GM18870 (cell line): ENCODE measurements around the gene CEP44.
"Not testable (repeated sequence)": the region's sequence is repeated elsewhere in the genome, so short reads cannot be mapped to it uniquely, and the experiment has no call there.

Experiments
- ATAC-seq: cut with Tn5 transposase; IDR thresholded peaks from one replicate; pipeline ENCODE4 v1.9.1; 2021; ENCODE audit warnings: moderate library complexity; ENCODE audit not compliant: unreplicated experiment

Gene CEP44, protein sequence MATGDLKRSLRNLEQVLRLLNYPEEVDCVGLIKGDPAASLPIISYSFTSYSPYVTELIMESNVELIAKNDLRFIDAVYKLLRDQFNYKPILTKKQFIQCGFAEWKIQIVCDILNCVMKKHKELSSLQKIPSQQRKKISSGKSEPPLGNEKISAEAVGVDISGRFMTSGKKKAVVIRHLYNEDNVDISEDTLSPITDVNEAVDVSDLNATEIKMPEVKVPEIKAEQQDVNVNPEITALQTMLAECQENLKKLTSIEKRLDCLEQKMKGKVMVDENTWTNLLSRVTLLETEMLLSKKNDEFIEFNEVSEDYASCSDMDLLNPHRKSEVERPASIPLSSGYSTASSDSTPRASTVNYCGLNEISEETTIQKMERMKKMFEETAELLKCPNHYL

DNA sequence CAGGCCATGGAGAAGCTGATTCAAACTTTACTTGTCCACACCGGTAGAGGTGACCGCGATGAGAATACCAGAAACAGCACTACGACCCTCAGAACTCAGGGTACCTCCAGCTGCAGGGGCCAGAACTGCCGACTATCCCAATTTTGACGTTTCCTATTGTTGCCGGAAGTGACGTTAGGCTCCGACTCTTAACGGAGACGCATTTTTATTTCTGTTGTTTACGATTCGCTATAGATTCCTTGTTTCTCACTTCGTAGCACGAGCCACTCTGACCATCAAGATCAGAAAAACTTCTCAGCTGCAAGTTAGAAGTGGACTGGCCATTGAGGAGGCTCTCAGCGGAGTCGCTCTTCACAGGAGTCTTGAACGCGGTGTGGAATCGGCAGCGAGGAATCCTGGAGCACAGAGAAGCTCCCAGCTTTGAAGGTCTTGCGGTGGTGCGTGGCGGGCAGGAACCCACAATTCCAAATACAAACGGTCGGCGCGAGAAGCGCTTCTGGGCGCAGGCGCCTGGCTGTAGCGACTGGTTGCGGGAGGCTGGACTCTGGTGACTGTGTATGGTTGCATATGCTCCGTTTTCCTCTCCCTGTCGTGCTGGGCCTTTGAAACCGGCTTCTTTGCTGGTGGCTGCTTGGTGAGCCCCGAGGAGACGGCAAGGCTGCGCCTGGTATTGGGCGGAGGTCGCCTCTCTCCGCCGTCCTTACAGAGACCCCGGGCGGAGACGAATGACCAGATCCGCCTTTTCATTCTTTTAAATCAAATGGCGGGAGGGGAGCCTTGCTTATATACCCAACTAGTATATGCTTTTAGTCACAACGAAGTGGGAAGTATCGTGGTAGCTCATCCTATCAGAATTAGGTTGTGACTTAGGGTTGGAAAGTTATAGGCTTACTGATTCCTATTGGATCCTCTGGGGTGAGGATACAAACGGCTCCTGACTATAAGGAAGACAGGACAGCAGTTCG is at the start of gene CEP44, which contains the start of gene FBXO8:
Gene CEP44 (plus strand): TSS at position 405 of the 965 bp plus-strand sequence. CDS start 15,211 bp downstream, outside the sequence.
Gene FBXO8 (minus strand): TSS at position 161 of the 965 bp plus-strand sequence. CDS start 20,575 bp downstream, outside the sequence.
- ATAC-seq = peak; percentile 58

DNA sequence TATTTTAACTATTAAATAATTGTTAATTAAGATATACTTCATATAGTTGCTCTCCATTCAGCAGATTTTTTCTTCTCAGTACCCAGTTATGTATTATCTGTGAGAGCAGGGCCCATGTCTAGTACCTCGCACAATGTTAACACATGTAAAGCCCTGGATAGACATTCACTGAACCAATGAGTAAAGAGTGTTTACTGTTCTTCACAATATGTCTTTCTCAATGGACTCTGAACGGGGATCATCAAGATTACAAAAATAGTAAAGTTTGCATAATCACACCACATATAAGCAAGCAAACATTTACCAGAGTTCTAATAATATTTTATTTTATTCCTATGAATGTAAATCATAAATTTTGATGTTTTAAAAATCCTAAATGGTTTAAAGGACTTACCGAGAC is 47.4 kb upstream of the CEP44 start:
- no peak for ATAC-seq

DNA sequence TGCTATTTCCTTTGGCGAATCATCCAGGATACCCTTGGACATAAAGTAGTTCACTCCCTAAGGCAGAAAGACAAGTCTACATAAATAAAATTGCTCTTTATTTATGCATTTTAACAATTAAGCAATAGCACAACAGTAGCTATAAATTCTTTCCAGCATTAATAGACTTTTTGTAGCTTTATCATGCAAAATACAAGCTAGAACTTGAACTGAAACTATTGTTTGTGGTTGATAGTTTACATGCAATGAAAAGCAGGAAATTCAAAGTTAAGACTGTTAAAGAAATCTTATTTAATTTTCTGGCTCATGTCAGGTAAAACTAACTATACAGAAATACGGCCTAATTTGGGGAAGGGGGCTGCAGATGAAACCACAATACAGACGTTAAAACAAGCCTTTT is 42.5 kb upstream of the CEP44 start:
- ATAC-seq = no peak

DNA sequence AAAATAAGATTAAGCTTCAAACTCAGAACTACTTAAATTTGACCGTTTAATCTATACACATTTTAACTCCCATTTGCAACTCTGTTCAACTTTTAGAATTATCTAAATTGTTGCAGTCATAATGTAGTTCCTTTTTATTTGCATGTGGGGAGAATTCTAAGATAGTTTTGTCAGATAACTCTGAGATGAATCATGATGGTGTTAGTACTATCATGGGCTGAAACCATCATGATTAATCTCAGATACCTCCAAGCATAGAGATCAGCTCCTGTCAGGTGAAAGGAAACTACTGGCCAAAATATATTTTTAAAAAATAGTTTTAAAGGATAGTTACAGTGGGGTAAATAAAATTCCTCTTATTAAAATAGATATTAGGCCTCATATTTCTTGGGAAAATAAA is 39.3 kb upstream of the CEP44 start:
- peak; percentile 64 for ATAC-seq

DNA sequence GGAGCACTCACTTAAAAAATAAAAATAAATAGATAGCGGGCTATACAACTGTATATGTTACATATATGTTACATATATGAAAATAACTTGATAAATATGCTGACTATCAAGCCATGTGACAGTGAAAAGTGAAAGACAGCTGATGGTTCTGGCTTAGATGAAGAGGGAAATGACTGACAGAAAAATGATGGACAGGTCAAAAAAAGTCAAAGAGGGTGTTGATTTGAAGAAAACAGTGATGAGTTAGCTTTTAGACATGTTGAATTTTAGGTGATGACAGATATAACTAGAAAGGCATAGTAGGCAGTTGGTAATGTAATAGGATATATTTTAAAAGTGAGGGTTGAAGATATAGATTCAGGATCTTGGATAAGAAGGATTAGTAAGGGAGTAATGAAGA is 38.0 kb upstream of the CEP44 start:
- no peak for ATAC-seq

DNA sequence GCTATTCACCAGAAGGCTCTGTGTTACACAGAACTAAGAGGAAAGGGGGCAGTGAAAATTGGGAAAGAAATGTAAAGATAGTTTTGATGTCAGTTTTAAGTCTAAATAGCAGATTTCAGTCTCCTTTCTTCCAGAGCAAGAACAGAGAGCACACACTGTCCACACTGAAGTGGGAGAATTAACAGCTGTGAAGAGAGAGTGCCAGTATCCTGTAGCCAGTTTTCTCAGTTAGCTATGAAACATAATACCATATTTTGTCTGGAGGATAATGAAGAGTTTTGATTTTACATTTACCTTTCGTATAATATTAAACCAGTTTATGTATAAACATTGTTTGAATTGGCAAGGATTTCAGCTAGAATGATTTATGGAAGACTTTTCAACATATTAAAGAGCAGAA is 35.3 kb upstream of the CEP44 start:
- ATAC-seq = no peak

DNA sequence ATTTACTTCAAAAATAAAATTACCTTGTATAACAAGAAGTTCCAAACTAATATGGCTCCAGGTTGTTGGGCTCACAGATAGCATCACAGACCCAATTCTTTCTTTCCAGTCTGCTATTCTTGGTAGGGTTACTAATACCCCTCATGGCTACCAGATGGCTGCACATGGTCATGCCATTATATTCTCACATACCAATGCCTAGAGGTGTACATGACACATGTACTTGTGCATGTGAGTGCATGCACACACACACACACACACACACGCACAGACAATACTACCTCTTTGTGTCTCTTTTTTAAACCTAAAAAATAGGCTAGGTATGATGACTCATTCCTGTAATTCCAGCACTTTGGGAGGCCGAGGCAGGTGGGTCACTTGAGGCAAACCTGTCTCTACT is 31.3 kb upstream of the CEP44 start:
- ATAC-seq = no peak

DNA sequence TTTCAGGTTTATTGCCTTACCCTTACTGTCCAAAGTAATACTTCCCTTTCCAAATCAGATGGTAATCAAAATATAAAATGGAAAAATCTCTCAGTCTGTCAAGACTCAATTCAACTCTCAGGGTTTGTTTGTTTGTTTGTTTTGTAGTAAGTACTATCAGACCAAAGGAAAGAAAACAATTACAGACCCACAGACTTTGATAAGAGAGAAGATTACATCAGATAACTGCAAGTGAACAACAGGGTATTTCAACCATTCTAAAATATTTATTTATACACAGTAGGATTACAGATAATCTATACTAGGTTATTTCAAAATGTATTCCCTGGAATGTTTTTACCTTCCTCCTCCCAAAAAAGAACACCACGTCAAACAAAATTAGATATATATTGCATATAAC is 29.1 kb upstream of the CEP44 start:
- no peak for ATAC-seq

DNA sequence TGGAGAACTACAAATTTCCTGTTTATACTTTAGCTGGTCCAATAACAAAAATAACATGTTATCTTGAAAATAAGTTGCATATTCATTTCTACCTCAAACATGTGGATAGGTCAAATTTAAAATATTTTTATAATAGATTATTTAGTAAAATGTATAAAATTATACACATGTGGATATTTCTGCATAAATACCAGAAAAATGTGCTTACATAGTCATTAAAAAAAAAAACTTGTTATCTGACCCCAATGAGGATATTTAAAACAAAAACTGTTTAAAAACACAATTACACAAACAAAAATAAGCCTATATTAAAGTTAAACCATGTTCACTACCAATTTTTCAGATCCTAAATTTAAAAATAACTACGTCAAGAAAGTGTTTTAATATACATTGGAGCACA is 28.3 kb upstream of the CEP44 start:
- ATAC-seq = no peak

DNA sequence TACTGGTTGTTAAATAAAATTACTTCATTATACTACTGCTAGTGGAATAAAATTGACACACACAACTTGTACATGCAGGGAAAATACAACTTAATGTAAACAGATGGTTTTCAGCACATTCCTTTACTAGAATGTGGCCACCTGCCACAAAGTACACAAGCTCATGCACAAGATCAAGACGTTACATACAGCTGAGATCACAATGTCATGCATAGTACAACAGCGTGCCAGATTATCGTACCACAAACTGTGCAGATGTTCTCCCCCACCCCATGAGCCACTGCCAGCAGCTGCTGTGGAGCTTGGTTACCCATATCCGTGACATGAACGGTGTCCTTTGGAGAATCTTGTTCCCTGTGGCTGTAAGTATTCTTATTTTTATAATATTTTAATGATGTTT is 27.9 kb upstream of the CEP44 start:
- no peak for ATAC-seq

DNA sequence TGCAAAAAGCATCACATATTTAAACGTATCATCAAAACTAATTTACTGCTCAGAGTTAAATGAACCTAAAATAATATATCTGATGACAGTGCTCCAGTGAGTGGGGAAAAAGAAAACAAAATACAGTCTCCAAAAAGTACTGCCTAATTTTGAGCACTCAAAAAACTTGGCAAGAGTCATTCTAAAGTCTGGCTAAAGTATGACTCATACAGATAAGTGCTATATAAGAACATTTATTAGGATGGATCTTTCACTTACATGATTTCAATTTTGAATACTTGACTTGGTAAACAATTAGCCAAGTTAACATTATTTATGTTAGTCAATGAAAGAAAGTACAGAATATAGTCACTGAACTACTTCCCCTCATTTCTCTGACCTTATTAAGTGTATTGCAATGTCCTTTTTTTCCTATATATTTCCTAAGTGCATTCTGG is 27.4 kb upstream of the CEP44 start:
- no peak for ATAC-seq

DNA sequence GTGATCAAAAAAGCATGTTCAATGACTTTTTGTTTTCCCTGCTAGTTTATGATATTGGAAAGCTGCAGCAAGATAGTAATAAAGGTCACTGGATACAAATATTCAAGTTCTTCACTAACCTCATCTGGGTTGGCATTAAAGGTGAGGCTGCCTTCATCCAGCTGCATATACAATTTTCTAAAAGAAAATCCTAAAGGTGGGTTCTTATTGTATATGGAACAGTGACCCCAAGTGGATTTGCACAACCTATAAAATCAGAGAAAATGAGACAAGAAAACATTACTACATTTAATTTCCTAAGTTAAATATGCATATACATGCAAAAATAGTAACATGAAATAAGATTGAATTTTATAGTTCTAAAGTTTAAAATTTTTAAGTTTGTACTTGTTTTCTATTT is 24.1 kb upstream of the CEP44 start:
- ATAC-seq = no peak

DNA sequence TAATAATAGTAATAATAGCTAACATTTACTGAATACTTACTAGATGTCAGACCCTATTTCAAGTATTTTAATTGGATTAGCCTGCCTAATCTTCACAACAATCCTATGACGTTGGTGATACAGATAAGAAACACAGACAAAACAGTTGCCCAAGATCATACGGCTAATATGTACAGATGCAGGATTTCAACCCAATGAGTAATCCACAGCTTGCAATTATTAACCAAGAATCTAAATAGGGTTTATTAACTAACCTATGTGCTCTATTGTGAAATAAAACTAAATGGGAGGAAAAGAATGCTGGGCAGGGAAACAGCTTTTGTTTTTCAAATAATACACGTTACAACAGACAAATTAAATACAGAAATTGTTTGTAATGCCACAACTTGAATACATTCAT is 23.6 kb upstream of the CEP44 start:
- peak; percentile 71 for ATAC-seq

DNA sequence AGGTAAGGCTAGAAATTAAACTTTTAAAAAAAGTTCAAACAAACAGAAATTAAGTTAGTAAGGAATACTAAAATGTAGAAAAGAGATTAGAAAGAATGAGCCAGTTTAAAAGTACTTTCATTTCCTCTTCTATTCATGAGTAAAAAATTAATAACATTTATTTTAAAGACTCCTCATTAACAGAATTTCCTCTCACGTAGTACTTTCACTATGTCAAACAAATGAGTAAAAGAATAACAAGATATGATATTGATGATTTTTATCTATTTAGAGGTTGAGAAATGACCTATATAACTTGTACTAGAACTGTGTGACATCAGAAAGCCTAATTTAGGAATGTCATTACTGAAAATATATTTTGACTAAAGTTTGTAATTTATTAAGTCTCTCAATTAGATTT is 22.3 kb upstream of the CEP44 start:
- not testable (repeated sequence) for ATAC-seq

DNA sequence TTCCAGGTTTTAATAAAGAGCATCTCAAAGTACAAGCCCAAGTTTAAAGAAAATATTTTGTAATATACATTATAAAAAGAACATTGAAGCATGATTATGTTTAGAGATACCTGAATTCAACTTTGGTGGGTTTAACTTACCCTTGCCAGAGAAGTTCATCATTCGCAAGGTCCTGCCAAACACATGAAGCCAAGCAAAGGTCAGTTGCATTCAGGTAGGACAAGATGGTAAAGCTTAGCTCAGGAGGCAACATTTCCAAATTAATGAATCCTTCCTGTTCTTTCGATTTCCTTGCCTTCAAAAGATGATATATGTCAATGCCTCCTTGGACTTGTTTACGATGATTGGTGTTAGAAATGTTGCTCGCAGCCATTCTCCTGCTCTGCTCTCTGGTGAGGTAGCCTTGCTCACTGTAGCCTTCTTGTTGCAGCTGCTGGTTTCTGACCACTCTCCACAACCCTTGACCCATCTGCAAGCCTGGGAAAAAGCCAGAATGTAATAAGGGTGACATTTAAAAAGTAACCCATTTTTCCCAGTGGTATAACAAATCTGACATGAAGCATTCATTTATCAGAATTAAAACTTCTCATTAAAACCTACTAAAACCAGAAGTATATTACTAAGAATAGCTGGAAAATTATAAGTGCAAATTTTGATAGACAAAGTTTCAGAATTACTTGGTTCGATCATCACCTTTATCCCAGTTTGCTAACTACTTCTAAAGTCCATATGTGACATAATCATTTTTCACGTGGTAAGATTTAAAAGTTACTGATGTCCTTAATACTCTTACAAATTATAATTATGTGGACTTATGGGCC is 20.9 kb upstream of the CEP44 start:
- ATAC-seq = no peak

DNA sequence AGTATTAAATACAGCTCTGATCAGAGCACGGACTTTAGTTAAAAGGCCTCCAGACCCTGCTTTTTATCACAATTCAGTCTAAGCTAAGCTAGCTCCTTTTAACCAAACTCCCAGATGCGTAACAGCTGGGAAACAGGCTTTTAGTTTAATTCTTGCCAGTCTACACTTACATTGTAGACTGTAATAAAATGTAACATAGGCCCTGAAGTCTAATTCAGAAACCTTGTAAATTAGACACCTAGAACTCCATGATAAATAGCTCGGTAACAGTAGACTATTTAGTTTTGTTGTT is 20.3 kb upstream of the CEP44 start:
- no peak for ATAC-seq

DNA sequence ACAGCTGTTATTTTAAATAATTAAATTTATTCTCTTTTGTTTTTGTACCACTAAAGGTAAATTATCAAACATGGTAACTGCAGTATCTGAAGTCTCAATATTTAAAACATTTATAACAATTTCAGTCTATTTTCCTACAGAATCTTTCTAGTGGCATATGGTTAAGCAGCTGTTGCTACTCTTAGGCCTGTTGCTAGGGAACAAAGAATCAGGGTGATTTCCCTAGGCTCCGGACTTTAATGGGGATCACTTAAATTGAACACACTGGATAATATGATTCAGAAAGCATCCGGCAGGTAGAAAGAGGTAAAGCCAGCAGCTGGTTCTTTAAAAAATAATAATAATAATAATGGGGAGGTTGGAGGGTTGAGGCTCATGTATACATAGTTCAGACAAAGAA is 17.8 kb upstream of the CEP44 start:
- no peak for ATAC-seq

DNA sequence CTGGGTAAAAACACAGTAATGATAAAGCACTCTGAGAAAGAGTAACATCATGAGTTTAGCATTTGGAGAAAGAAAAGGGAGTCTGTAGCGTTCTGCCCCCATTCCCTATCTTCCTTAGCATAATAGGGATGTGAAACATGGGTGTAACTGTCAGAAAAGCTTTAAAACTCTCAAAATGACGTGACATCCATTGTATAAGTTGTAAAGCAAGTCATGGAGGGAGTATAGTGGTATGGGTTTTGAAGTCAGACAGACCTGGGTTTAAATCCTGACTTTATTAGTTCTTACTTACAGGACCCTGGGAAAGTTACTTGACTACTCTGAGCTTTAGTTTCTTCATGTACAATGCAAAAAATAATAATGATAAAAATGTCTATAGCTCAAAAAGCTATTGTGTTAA is 17.3 kb upstream of the CEP44 start:
- no peak for ATAC-seq

DNA sequence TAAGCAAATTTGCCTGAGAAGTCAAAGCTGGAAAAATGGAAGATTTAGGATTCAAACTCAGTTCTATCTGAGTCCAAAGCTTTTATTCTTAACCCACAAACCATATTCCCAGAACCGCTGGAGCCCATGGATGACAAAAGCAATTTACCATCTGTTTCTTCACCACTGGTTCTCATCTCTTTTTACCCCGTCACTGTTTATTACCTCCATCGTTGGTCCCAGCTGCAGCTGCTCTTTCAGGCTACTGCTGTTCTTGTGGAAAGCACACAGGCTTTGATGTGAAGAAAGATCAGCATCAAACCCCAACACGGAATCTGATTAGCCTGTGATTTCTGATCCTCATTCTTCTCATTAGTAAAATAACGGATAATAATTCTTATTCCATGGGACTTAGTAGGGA is 9.8 kb upstream of the CEP44 start:
- ATAC-seq = no peak

DNA sequence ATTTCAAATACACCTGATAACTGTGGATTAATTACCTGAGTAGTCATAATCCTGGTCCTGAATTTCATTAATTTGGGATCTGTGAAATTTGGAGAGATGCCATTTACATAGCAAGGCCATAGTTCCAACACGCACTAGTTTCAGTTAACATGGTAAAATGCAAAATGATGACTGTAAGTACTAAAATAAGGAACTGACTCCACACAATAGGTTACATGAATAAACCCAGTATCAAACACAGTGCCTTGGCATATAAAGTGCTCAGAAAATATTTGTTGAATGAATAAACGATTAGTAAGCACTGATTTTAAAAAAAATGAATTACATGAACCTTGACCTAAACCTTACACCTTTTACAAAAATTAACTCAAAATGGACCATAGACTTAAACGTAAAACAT is 9.3 kb upstream of the CEP44 start:
- ATAC-seq = no peak

DNA sequence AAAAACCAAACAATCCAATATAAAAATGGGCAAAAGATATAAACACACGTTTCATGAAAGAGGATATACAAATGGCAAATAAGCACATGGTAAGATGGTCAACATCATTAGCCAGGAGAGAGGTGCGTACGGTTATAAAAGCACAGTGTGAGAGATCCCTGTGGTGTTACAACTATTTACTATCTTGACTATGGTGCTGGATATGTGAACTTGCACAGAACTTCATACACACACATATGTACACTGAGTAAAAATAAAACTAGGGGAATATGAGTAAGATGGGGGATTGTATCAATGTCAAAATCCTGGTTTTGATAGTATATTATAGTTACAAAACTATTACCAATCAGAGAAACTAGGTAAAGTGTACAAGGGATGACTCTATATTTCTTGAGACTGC is 8.6 kb upstream of the CEP44 start:
- no peak for ATAC-seq
